HuH-7.5 (cell line): ENCODE measurements around the gene RSAD1.

Source experiments
- DNase-seq: peaks from one replicate; pipeline ENCODE4 v3.0.0; 2011; ENCODE audit warnings: low spot score

Gene RSAD1

GRCh38 chr17:50495217-50495823 lies 16.7 kb downstream of the RSAD1 start:
- DNase-seq = no peak

- no peak for DNase-seq
Observed at GRCh38 chr17:50495918-50496317, 17.3 kb downstream of the RSAD1 start.

- no peak for DNase-seq
Observed at GRCh38 chr17:50498021-50498874, 19.6 kb downstream of the RSAD1 start.

- DNase-seq = no peak
Observed at GRCh38 chr17:50499270-50499669, 20.6 kb downstream of the RSAD1 start.

GRCh38 chr17:50499721-50500120 lies 21.1 kb downstream of the RSAD1 start:
- DNase-seq = no peak

- DNase-seq = no peak
Observed at GRCh38 chr17:50501054-50501453, 22.4 kb downstream of the RSAD1 start.

GRCh38 chr17:50502301-50502990 lies 23.8 kb downstream of the RSAD1 start:
- DNase-seq = no peak

- no peak for DNase-seq
Observed at GRCh38 chr17:50505591-50506130, 27.0 kb downstream of the RSAD1 start.

- no peak for DNase-seq
Observed at GRCh38 chr17:50506298-50506697, 27.6 kb downstream of the RSAD1 start.

GRCh38 chr17:50507871-50508572 lies 29.4 kb downstream of the RSAD1 start, which contains the start of gene MYCBPAP:
Gene MYCBPAP (plus strand): TSS chr17:50508439. CDS start chr17:50508675, 236 bp downstream.
- no peak for DNase-seq

GRCh38 chr17:50508573-50509460 lies 30.2 kb downstream of the RSAD1 start:
- no peak for DNase-seq

- no peak for DNase-seq
Observed at GRCh38 chr17:50511058-50511457, 32.4 kb downstream of the RSAD1 start.

GRCh38 chr17:50513495-50513894 lies 34.8 kb downstream of the RSAD1 start:
- DNase-seq = no peak

- no peak for DNase-seq
Observed at GRCh38 chr17:50514388-50514787, 35.7 kb downstream of the RSAD1 start.

GRCh38 chr17:50514936-50515702 lies 36.5 kb downstream of the RSAD1 start:
- DNase-seq = no peak

GRCh38 chr17:50517011-50517410 lies 38.4 kb downstream of the RSAD1 start:
- no peak for DNase-seq

- DNase-seq = no peak
Observed at GRCh38 chr17:50517504-50518383, 39.1 kb downstream of the RSAD1 start.

- DNase-seq = no peak
Observed at GRCh38 chr17:50518384-50519023, 39.8 kb downstream of the RSAD1 start.
